ENCODE results near the gene CNGA2. TPM values are rescaled to one million over a fixed set of nuclear protein-coding genes. Genes with fewer than 3 reads are reported as not detected.

CNGA2 gene
- total and polyA plus RNA-seq, 3 donors from 2014 or later: 0.50 to 2.0 (median 0.83) TPM

DNA sequence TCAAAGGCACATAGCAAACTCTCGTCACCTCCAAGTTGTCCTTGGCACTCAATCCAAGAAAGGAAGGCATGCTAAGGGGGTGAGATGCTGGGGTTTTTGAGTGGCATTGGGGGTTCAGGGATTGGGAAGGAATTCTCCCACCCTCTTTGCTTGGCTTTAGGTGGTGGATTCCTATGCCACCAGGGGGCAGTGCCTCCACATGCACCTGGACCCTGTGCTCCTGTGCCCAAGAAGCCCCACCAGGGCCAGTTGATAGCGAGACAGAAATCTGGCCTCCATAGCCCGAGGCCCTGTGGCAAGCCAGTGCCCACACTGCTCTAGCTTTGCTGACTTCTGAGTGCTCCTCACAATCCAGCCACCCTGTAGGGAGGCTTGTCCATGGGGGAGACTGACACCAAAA is 20.7 kb upstream of the CNGA2 start:
- 44 to 47% methylated on average over 1 to 3 of the region's 3 CpGs for WGBS, 2 donors
- Histone ChIP-seq H3K27ac (no peak overlapping the region), H3K27me3 (no peaks in the 10 kb centered on the region), H3K36me3 (ENCODE audit: low read depth, missing control alignments) (no peaks in the 10 kb centered on the region), H3K9me3 (no peaks in the 10 kb centered on the region), H3K4me1 (no peaks in the 10 kb centered on the region), H3K4me3 (no peak overlapping the region)
- intact Hi-C loops (cut with DNase I; ENCODE audit: low total_unique reads): no loop called here
- DNase-seq: peak; percentile 62
- TF ChIP-seq CTCF (IDR thresholded peaks at IDR 0.05): peak; percentile 31 to 47 (median 45)
- TF ChIP-seq POLR2A (IDR thresholded peaks at IDR 0.05): no peak

- Histone ChIP-seq H3K36me3 (ENCODE audit: low read depth, missing control alignments) (no peaks in the 10 kb centered on the region), H3K27me3 (no peaks in the 10 kb centered on the region), H3K4me1 (no peaks in the 10 kb centered on the region), H3K9me3 (no peaks in the 10 kb centered on the region), H3K27ac (no peak overlapping the region), H3K4me3 (no peak overlapping the region)
- 76 to 81% methylated on average over 3 to 5 of the region's 5 CpGs for WGBS, 2 donors
- TF ChIP-seq POLR2A (IDR thresholded peaks at IDR 0.05): no peak
- TF ChIP-seq CTCF (IDR thresholded peaks at IDR 0.05): no peak
- DNase-seq: no peak
- intact Hi-C loops (cut with DNase I; ENCODE audit: low total_unique reads): no loop called here
Measured at GRCh38 chrX:151714362-151714761, 20.2 kb upstream of the CNGA2 start.

GRCh38 chrX:151715752-151716151 is 18.8 kb upstream of the CNGA2 start, which contains the start of gene FATE1:
Gene FATE1 (plus strand): TSS chrX:151716035. CDS start chrX:151716120, 85 bp downstream.
- no peaks in the 10 kb centered on the region for H3K9me3 ChIP-seq
- H3K27ac ChIP-seq: peak within 1 kb of the TSS in 1 of 2 donors; percentile 24
- H3K36me3 ChIP-seq (ENCODE audit: low read depth, missing control alignments): no peaks in the 10 kb centered on the region
- no peaks in the 10 kb centered on the region for H3K27me3 ChIP-seq
- no peaks in the 10 kb centered on the region for H3K4me1 ChIP-seq
- DNase-seq: peak; percentile 67
- peak within 1 kb of the TSS in 1 of 2 donors; percentile 43 for H3K4me3 ChIP-seq
- TF ChIP-seq CTCF (IDR thresholded peaks at IDR 0.05) (no peak), POLR2A (IDR thresholded peaks at IDR 0.05) (no peak)
- WGBS, 2 donors: 37 to 50% methylated on average over 2 to 3 of the region's 3 CpGs
- intact Hi-C loops (cut with DNase I; ENCODE audit: low total_unique reads): no loop called here

GRCh38 chrX:151722241-151722846 is 12.2 kb upstream of the CNGA2 start:
- DNase-seq: no peak
- WGBS, 2 donors: 73 to 92% methylated on average over 4 to 11 of the region's 24 CpGs

More at GRCh38 chrX:151722241-151722846, 12.2 kb upstream of the CNGA2 start:
- Histone ChIP-seq H3K9me3 (no peaks in the 10 kb centered on the region), H3K27ac (no peak overlapping the region), H3K4me3 (no peak overlapping the region), H3K4me1 (peaks cover 4% of the 10 kb centered on the region), H3K36me3 (ENCODE audit: low read depth, missing control alignments) (no peaks in the 10 kb centered on the region), H3K27me3 (no peaks in the 10 kb centered on the region)
- intact Hi-C loops (cut with DNase I; ENCODE audit: low total_unique reads): no loop called here
- TF ChIP-seq POLR2A (IDR thresholded peaks at IDR 0.05): no peak
- no peak for TF ChIP-seq CTCF (IDR thresholded peaks at IDR 0.05)
